SK-N-SH treated with all-trans-retinoic acid at 6 μM for 48 hours (cell line): ENCODE measurements around the gene FYN.

Source experiments
- PPARA ChIP-seq: fragments of 250-450 bp; sonication (Bioruptor Pico); IDR thresholded peaks from 2 replicates; pipeline ENCODE4 v1.5.0; 2020; ENCODE audit warnings: mild to moderate bottlenecking, borderline replicate concordance
- TCF4 ChIP-seq: fragments of 250-450 bp; sonication (Bioruptor Pico); IDR thresholded peaks from 2 replicates; pipeline ENCODE4 v1.8.0; 2021; ENCODE audit warnings: mild to moderate bottlenecking, moderate library complexity, borderline replicate concordance
- ZFP3 ChIP-seq: fragments of 250-450 bp; sonication (Bioruptor Pico); IDR thresholded peaks from 2 replicates; pipeline ENCODE4 v1.5.0; 2020; ENCODE audit warnings: mild to moderate bottlenecking, moderate library complexity
- ZNF8 ChIP-seq: fragments of 450-650 bp; formaldehyde crosslinking; IDR thresholded peaks from 2 replicates; pipeline ENCODE4 v1.5.0; 2020; ENCODE audit warnings: mild to moderate bottlenecking, moderate library complexity

- no peak for TF ChIP-seq PPARA (CRISPR knock-in tag)
- no peak for TF ChIP-seq ZFP3 (CRISPR knock-in tag)
- TF ChIP-seq ZNF8 (CRISPR knock-in tag) = no peak
- TF ChIP-seq TCF4 = no peak
Observed at GRCh38 chr6:111688331-111688730, 184.9 kb downstream of the FYN start.
